GM04503 (cell line): ENCODE results near the gene NNMT.
A peak's percentile ranks its signal among the peaks of the same experiment; 100 is the strongest.

Source experiments
- DNase-seq: peaks from one replicate; pipeline ENCODE4 v3.0.0-alpha.2; 2012; ENCODE audit warnings: low read depth

Gene NNMT

DNA sequence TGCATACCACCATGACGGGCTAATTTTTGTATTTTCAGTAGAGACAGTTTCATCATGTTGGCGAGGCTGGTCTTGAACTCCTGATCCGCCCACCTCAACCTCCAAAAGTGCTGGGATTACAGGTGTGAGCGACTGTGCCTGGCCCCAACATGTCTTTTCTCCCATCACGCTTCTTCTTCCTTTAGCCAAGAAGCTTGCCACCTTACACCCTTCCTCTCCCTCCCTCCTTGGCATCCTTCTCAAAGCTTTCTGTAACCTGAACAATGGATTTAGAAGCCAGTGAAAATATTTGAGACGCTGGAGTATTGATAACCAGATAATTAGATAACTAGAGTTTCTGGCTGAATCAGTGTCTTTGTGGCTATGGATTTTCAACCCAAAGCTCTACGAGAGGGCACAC is 11.3 kb upstream of the NNMT start:
- no peak for DNase-seq

DNA sequence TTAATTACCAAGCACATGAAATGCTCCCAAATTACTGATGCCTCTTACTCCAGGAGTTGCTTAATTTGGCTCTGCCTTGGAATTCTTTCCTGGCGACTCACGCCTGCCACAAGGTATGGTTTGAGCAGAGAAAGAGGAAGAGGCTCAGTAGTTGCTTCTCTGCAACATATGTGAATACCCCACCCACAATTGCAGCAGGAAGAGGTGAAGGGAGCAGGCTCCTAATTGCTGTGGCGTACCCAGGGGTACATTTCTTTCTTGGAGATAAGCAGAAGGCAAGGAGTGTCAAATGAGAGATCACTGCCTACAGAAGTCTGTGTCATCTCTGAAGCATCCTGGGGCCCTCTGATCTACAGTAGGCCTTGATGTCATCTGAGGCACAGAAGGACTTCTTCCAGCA is 10.6 kb upstream of the NNMT start:
- no peak for DNase-seq

- DNase-seq: no peak
These were observed 10.0 kb upstream of the NNMT start for GRCh38 chr11:114286229-114286628.

DNA sequence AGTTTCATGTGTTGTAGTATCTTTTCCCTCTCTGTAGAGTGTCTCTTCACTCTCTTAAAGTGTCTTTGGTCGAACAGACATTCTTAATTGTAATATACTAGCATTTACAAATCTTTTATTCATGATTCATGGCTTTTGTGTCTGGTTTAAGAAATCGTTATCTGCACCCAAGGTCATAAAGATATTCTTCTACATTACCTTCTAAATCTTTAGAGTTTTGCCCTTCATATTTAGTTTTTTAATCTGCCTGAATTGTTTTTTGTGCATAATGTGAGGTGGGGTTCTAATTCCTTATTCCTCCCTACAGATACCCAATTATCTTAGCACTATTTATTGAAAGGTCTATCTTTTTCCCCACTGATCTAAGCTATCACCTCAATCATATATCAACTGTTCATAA is 9.0 kb upstream of the NNMT start:
- DNase-seq: no peak

DNA sequence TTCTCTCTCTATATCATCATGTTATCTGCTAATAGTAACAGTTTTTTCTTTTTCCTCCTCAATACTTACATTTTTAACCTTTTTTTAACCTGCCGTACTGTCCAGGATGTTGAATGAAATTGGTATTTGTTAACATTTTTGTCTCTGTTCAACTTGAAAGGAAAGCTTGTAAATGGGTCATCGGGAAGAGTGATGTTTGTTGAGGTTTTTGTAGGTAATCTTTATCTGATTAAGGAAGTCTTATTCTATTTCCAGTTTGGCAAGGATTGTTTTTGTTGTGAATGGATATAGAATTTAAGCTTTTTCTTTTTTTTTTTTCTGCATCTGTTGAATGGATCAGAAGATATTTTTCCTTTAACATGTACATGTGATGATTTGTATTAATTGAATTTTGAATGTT is 8.1 kb upstream of the NNMT start:
- DNase-seq: no peak

- DNase-seq: no peak
These were observed 6.4 kb upstream of the NNMT start for GRCh38 chr11:114289779-114290178.

GRCh38 chr11:114290503-114291235 is 5.5 kb upstream of the NNMT start:
- no peak for DNase-seq

DNA sequence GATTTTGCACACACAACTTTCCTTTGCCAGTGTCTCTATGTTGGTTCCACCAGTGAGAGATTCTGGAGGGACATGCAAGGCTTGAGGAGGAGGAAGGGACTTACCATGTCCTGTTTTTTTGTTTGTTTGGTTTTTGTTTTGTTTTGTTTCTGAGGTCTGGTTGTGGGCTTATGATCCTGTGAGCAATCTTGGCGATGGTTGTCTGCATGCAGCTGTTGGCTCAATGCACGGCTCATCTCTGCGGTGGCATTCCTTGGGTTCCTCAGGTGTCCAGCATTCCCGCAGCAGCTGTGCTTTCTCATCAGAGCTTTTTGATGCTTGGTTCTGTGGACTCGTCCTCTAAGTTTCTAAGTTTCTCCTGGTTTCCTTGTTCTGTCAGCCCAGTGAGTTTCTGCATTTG is 4.8 kb upstream of the NNMT start:
- DNase-seq: peak; percentile 78

DNA sequence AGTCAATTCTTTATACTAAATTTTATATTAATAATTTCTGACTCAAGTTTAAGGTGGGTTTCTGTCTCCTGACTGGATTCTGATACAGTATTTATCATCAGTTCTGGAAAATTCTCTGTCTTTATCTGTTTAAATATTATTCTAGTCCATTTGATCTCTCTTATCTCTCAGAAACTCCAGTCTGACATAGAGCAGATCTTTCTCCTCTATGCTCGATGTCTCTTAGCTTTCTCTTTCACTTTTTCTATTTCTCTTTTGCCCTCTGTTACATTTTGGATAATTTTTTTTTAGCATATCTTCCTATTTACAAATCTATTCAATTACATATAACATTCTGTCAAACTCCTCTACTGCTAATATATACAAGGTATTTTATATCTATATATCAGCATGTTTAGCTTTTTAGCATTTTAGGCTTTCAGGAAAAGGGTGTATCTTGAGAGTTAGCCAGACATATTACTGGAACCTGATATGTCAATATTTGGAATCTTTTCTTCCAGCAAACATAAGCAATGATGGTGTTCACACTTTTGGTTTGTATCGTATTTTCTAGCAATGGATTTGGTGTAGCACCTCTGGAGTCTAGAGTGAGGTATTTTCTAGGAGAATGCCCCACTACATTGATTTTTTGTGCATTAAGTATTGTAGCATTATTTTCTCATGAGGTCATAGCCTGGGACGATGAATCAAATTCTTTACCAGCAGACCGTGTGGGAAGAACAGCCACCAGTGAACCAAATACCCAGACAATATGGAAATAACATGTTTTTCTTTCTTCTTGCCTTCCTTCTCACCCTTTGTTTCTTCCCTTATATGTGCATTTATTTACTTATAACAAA is 4.1 kb upstream of the NNMT start:
- no peak for DNase-seq

DNA sequence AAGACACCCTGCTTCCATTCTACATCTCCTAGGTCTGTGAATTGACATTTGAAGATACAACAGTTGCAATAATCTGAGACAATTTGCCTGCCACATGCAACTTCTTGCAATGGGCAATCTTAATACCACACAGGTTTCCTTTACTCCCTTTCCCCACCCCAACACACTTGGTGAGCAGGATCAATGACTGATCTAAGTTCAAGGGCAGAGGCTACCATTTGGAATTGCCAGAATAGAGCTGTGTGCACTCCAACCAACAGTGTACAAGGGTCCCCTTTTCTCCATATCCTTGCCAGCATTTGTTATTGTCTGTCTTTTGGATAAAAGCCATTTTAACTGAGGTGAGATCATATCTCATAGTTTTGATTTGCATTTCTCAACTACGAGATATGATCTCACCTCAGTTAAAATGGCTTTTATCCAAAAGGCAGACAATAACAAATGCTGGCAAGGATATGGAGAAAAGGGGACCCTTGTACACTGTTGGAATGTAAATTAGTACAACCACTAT is 2.9 kb upstream of the NNMT start:
- DNase-seq: no peak

GRCh38 chr11:114296605-114297372 is 590 bp downstream of the NNMT start:
- DNase-seq: no peak

- no peak for DNase-seq
These were observed 1.9 kb downstream of the NNMT start for GRCh38 chr11:114297806-114298709.

DNA sequence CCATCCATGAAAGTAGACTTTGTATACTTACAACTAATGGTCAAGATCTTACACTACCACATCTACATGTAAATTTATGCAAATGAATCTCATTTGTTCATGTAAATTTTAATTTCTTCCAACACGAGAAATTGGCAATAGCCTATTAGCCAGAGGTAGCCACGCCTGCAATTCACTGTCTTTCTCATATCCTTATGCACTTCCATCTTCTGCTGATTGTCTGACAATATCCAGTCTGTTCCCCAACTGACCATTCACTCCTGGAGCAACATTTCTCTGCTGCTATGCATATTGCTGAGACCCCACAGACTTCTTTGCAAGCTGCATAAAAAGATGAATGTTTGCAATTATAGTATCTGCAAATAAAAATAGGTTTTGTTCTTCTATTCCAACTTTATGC is 2.5 kb downstream of the NNMT start:
- no peak for DNase-seq

- no peak for DNase-seq
These were observed 4.9 kb downstream of the NNMT start for GRCh38 chr11:114301088-114301487.

GRCh38 chr11:114301927-114302326 is 5.7 kb downstream of the NNMT start:
- DNase-seq: no peak

GRCh38 chr11:114302663-114303062 is 6.5 kb downstream of the NNMT start:
- DNase-seq: no peak

- DNase-seq: no peak
These were observed 7.9 kb downstream of the NNMT start for GRCh38 chr11:114304065-114304464.

DNA sequence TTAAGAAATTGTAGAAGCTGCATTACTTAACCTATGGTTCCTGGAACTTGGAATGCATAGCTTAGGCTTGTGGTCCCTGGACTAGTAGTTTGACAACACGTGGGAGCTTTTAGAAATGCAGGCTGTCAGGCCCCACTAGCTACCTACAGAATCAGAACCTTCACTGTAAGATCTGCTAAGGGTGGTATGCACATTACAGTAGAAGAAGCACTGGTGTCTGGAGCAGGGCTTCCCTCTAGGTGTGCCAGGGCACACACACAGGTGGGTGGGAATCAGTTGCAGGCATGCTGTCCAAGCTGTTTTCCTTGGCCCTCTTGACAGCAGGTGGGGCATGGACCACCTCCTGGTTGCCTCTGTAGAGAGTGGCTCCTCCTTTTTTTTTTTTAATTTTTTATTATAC is 8.8 kb downstream of the NNMT start:
- DNase-seq: no peak

DNA sequence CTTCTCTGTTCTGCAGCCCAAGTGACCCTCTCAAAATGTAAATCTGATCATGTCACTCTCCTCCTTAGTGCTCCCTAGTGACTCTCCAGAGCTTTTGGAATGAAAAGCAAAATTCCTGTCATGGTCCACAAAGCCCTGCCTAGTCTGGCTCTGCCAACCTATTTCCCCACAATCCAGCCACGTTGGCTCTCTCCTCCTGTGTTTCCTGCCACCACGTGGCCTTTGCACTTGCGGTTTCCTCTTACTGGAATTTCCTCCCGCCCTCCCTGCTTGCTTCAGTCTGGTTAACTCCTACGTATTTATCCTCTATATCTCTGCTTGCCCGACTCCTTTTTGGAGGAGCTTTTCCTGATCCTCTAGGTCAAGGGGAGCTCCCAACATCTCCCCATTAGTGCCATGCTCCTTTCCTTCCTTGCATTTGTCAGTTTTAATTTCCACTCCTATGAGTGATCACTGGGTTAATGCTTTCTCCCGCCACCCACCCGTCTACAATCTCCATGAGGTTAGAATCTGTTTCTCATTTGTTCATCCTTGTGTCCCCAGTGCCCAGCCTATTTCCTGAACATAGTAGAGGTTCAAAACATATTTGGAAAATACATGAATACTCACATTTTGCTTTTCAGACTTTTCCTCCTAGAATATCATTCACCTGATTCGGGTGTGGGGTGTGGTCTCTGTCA is 11.5 kb downstream of the NNMT start:
- peak; percentile 92 for DNase-seq

- peak; percentile 88 for DNase-seq
These were observed 12.5 kb downstream of the NNMT start for GRCh38 chr11:114308689-114309089.

- no peak for DNase-seq
These were observed 13.3 kb downstream of the NNMT start for GRCh38 chr11:114309517-114309916.
